ENCODE results near the gene IMMP2L. TPM values are rescaled to one million over a fixed set of nuclear protein-coding genes. Genes with fewer than 3 reads are reported as not detected.

The IMMP2L gene
- total RNA-seq, 1 donor from 2014 or later: 59.6 TPM

GRCh38 chr7:111081546-111082267, 480.6 kb downstream of the IMMP2L start:
- no peaks in the 10 kb centered on the region for H3K27me3 Mint-ChIP-seq (ENCODE audit: low read depth)
- no peak for DNase-seq (ENCODE audit: low spot score in 2 of 2, unreplicated experiment in 2 of 2)
- no peak overlapping the region for H3K27ac Mint-ChIP-seq
- H3K36me3 Mint-ChIP-seq: no peaks in the 10 kb centered on the region
- peaks cover 15% of the 10 kb centered on the region for H3K4me1 Mint-ChIP-seq
- H3K9me3 Mint-ChIP-seq: peaks cover 3% of the 10 kb centered on the region
- TF ChIP-seq CTCF (IDR thresholded peaks at IDR 0.05; ENCODE audit: unreplicated experiment): no peak
- H3K4me3 Mint-ChIP-seq: no peak overlapping the region

- TF ChIP-seq CTCF (IDR thresholded peaks at IDR 0.05; ENCODE audit: unreplicated experiment): no peak
- H3K27ac Mint-ChIP-seq: no peak overlapping the region
- H3K9me3 Mint-ChIP-seq: peaks cover 3% of the 10 kb centered on the region
- no peak for DNase-seq (ENCODE audit: low spot score in 2 of 2, unreplicated experiment in 2 of 2)
- H3K4me3 Mint-ChIP-seq: no peak overlapping the region
- no peaks in the 10 kb centered on the region for H3K27me3 Mint-ChIP-seq (ENCODE audit: low read depth)
- no peaks in the 10 kb centered on the region for H3K36me3 Mint-ChIP-seq
- peaks cover 15% of the 10 kb centered on the region for H3K4me1 Mint-ChIP-seq
Observed at GRCh38 chr7:111080495-111081105, 481.7 kb downstream of the IMMP2L start.

GRCh38 chr7:111077001-111077400, 485.3 kb downstream of the IMMP2L start:
- Mint-ChIP-seq H3K4me1 (peaks cover 11% of the 10 kb centered on the region), H3K4me3 (no peak overlapping the region), H3K36me3 (no peaks in the 10 kb centered on the region), H3K27ac (no peak overlapping the region), H3K27me3 (ENCODE audit: low read depth) (no peaks in the 10 kb centered on the region), H3K9me3 (no peaks in the 10 kb centered on the region)
- no peak for TF ChIP-seq CTCF (IDR thresholded peaks at IDR 0.05; ENCODE audit: unreplicated experiment)
- DNase-seq (ENCODE audit: low spot score in 2 of 2, unreplicated experiment in 2 of 2): no peak

GRCh38 chr7:111076205-111076604, 486.1 kb downstream of the IMMP2L start:
- H3K4me3 Mint-ChIP-seq: no peak overlapping the region
- H3K4me1 Mint-ChIP-seq: peaks cover 9% of the 10 kb centered on the region
- H3K9me3 Mint-ChIP-seq: no peaks in the 10 kb centered on the region
- H3K27me3 Mint-ChIP-seq (ENCODE audit: low read depth): no peaks in the 10 kb centered on the region
- H3K36me3 Mint-ChIP-seq: no peaks in the 10 kb centered on the region
- no peak for DNase-seq (ENCODE audit: low spot score in 2 of 2, unreplicated experiment in 2 of 2)
- no peak overlapping the region for H3K27ac Mint-ChIP-seq
- no peak for TF ChIP-seq CTCF (IDR thresholded peaks at IDR 0.05; ENCODE audit: unreplicated experiment)

GRCh38 chr7:111075498-111075897, 486.8 kb downstream of the IMMP2L start:
- no peaks in the 10 kb centered on the region for H3K36me3 Mint-ChIP-seq
- no peaks in the 10 kb centered on the region for H3K9me3 Mint-ChIP-seq
- peaks cover 9% of the 10 kb centered on the region for H3K4me1 Mint-ChIP-seq
- no peak overlapping the region for H3K27ac Mint-ChIP-seq
- TF ChIP-seq CTCF (IDR thresholded peaks at IDR 0.05; ENCODE audit: unreplicated experiment): no peak
- no peak for DNase-seq (ENCODE audit: low spot score in 2 of 2, unreplicated experiment in 2 of 2)
- H3K27me3 Mint-ChIP-seq (ENCODE audit: low read depth): no peaks in the 10 kb centered on the region
- H3K4me3 Mint-ChIP-seq: no peak overlapping the region

All from mesothelial cell of epicardium (in vitro differentiated cells).